Parathyroid adenoma (tissue), 2 donors: ENCODE measurements around the gene UPK3A.
"Not testable (repeated sequence)": the region's sequence is repeated elsewhere in the genome, so short reads cannot be mapped to it uniquely, and the experiment has no call there.

ENCODE experiments used
- H2AFZ ChIP-seq: fragments of 300-600 bp; sonication (generic); one replicate; pipeline ENCODE4 v1.7.0; 2017; ENCODE audit warnings: antibody characterized with exemption, mild to moderate bottlenecking
- H3K27ac ChIP-seq: fragments of 300-600 bp; sonication (generic); one replicate; pipeline ENCODE4 v1.7.0; 2017
- H3K27me3 ChIP-seq: fragments of 300-600 bp; sonication (generic); one replicate; pipeline ENCODE4 v1.7.0; 2017; ENCODE audit warnings: low read length; ENCODE audit not compliant: control insufficient read depth, insufficient read depth
- H3K36me3 ChIP-seq: fragments of 300-600 bp; sonication (generic); one replicate; pipeline ENCODE4 v1.7.0; 2017; ENCODE audit warnings: low read length; ENCODE audit not compliant: control insufficient read depth, insufficient read depth
- H3K4me1 ChIP-seq: fragments of 300-600 bp; sonication (generic); one replicate; pipeline ENCODE4 v1.7.0; 2017; ENCODE audit warnings: control low read depth
- H3K4me2 ChIP-seq: fragments of 300-600 bp; sonication (generic); one replicate; pipeline ENCODE4 v1.7.0; 2017; ENCODE audit warnings: low read length
- H3K4me3 ChIP-seq: fragments of 300-600 bp; sonication (generic); one replicate; pipeline ENCODE4 v1.7.0; 2017; ENCODE audit warnings: low read depth, low read length
- H3K79me2 ChIP-seq: fragments of 300-600 bp; sonication (generic); one replicate; pipeline ENCODE4 v1.7.0; 2017; ENCODE audit warnings: control low read depth
- H3K9ac ChIP-seq: fragments of 300-600 bp; sonication (generic); one replicate; pipeline ENCODE4 v1.7.0; 2017; ENCODE audit warnings: mild to moderate bottlenecking
- H3K9me3 ChIP-seq: fragments of 300-600 bp; sonication (generic); one replicate; pipeline ENCODE4 v1.7.0; 2017; ENCODE audit warnings: low read length; ENCODE audit not compliant: control insufficient read depth
- TF ChIP-seq, protein P1 (sequence below): fragments of 300-600 bp; sonication (generic); IDR thresholded peaks from one replicate; pipeline ENCODE4 v1.7.0; 2017; ENCODE audit warnings: antibody characterized with exemption, mild to moderate bottlenecking
- donor health status: primary hyperparathyroidism.

The UPK3A gene

DNA sequence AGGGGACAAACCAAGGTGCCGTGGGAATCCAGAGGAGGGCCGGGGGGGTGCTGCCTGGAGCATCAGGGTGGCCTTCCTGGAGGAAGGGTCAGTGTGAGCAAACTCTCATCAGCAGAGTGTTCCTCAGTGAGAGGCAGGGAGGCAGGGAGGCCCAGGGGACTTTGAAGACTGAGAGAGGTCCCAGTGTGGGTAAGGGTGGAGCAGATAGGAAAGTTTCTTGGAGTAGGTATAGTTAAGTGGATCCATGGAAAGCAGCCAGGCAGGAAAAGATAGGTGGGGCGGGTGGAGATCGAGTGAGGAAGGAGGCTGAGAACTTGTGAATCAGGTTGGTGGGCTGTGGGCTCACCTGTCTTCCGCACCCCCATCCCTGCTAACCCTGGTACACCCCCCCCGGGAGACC lies 9.3 kb downstream of the UPK3A start:
- H3K9me3 ChIP-seq: no peaks in the 10 kb centered on the region
- no peak overlapping the region for H2AFZ ChIP-seq
- TF ChIP-seq, protein P1, sequence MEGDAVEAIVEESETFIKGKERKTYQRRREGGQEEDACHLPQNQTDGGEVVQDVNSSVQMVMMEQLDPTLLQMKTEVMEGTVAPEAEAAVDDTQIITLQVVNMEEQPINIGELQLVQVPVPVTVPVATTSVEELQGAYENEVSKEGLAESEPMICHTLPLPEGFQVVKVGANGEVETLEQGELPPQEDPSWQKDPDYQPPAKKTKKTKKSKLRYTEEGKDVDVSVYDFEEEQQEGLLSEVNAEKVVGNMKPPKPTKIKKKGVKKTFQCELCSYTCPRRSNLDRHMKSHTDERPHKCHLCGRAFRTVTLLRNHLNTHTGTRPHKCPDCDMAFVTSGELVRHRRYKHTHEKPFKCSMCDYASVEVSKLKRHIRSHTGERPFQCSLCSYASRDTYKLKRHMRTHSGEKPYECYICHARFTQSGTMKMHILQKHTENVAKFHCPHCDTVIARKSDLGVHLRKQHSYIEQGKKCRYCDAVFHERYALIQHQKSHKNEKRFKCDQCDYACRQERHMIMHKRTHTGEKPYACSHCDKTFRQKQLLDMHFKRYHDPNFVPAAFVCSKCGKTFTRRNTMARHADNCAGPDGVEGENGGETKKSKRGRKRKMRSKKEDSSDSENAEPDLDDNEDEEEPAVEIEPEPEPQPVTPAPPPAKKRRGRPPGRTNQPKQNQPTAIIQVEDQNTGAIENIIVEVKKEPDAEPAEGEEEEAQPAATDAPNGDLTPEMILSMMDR: no peak
- no peaks in the 10 kb centered on the region for H3K79me2 ChIP-seq
- H3K27me3 ChIP-seq: no peaks in the 10 kb centered on the region
- no peaks in the 10 kb centered on the region for H3K36me3 ChIP-seq
- peaks cover 2% of the 10 kb centered on the region for H3K4me1 ChIP-seq
- H3K27ac ChIP-seq: no peak overlapping the region
- H3K9ac ChIP-seq: no peak overlapping the region
- H3K4me3 ChIP-seq: no peak overlapping the region
- H3K4me2 ChIP-seq: peak overlapping the region; percentile 42

DNA sequence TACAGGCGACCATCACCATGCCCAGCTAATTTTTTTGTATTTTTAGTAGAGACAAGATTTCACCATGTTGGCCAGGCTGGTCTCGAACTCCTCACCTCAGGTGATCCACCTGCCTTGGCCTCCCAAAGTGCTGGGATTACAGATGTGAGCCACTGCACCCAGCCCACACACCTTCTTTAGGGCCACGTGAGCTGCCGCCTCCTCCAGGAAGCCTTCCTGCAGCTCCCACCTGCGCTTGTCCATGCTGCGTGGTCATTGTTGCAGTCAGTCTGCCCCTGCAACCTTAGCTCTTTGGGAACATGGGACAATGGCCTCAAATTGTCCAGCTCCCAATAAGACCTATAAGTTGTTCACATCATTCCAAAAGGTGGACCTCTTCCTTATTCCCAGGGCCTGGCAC lies 10.3 kb downstream of the UPK3A start:
- H3K27me3 ChIP-seq, H3K4me3 ChIP-seq, H3K79me2 ChIP-seq, H3K9me3 ChIP-seq, H3K27ac ChIP-seq, H3K36me3 ChIP-seq, H3K4me1 ChIP-seq, H3K4me2 ChIP-seq, H3K9ac ChIP-seq, H2AFZ ChIP-seq: not testable (repeated sequence)

DNA sequence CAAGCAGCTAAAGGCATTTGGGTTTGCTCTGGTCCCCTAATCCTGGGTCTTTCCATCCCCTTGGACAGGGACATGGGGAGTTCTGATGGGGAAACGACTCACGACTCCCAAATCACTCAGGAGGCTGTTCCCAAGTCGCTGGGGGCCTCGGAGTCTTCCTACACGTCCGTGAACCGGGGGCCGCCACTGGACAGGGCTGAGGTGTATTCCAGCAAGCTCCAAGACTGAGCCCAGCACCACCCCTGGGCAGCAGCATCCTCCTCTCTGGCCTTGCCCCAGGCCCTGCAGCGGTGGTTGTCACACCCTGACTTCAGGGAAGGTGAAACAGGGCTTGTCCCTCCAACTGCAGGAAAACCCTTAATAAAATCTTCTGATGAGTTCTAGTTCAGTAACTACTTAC lies 10.7 kb downstream of the UPK3A start:
- Histone ChIP-seq H3K36me3 (no peaks in the 10 kb centered on the region), H3K4me2 (no peak overlapping the region), H3K27ac (no peak overlapping the region), H2AFZ (no peak overlapping the region), H3K79me2 (no peaks in the 10 kb centered on the region), H3K9me3 (no peaks in the 10 kb centered on the region), H3K4me3 (no peak overlapping the region), H3K9ac (no peak overlapping the region), H3K4me1 (peaks cover under 1% of the 10 kb centered on the region), H3K27me3 (no peaks in the 10 kb centered on the region)
- TF ChIP-seq, protein P1: no peak

DNA sequence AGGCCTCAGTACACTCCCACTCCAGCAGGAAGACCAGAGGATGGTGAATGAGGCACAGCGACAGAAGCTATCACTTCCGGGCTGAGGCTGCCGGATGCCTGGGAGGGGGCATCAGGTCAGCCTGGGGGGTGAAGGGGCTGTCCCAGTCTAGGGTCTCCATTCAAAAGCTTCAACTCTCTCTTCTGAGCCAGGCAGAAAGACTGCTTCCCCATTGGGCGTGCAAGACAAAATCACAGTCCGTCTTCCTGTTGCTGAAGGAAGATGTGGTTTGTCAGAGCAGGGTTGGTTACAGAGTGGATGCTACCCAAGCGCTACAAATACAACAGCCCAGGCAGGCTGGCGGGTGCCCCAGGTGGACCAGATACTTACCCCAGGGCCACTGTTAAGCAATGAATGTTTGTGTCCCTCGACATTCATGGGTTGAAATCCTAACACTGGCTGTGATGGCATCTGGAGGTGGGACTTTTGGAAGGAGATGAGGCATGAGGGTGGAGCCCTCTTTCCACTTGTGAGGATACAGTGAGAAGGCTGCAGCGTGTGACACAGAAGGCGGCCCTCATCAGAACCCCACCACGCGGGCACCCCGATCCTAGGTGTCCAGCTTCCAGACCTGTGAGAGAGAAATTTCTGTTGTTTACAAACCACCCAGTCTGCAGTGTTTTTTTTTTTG lies 12.0 kb downstream of the UPK3A start:
- TF ChIP-seq, protein P1: no peak
- H3K9ac ChIP-seq: no peak overlapping the region
- H3K4me1 ChIP-seq: no peaks in the 10 kb centered on the region
- H3K27ac ChIP-seq: no peak overlapping the region
- H3K36me3 ChIP-seq: no peaks in the 10 kb centered on the region
- no peak overlapping the region for H2AFZ ChIP-seq
- no peaks in the 10 kb centered on the region for H3K9me3 ChIP-seq
- H3K4me2 ChIP-seq: no peak overlapping the region
- no peak overlapping the region for H3K4me3 ChIP-seq
- H3K79me2 ChIP-seq: no peaks in the 10 kb centered on the region
- no peaks in the 10 kb centered on the region for H3K27me3 ChIP-seq

DNA sequence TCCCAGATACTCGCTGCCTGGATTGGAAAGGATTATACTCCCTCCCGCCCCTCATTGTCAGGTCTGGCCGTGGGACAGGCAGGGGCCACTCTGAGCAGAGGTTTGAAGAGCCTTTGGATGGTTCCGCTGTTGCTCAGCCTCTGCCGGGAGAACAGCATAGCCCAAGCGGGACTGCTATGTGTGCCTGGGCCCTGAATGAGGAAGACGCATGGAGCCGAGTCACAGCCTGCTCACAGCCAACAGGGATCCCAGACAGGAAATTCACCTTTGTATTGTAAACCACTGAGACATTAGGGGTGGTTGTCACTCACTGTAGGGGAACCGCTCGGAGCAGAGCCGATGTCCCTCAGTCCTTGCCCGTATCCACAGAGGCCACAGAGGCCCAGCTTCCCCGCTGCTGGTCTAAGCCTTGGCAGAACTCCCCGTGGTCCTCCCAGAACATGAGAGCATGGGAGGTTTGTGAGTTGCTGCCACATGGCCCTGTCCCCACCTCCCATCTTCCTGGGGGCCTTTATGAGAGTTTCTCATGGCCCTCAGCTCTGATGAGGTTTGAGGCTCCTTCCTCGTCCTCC lies 14.3 kb downstream of the UPK3A start:
- H2AFZ ChIP-seq: no peak overlapping the region
- no peak overlapping the region for H3K4me3 ChIP-seq
- H3K9me3 ChIP-seq: no peaks in the 10 kb centered on the region

More for the DNA sequence above, 14.3 kb downstream of the UPK3A start:
- TF ChIP-seq, protein P1: no peak
- Histone ChIP-seq H3K4me2 (no peak overlapping the region), H3K27me3 (no peaks in the 10 kb centered on the region), H3K4me1 (no peaks in the 10 kb centered on the region), H3K27ac (no peak overlapping the region), H3K36me3 (no peaks in the 10 kb centered on the region), H3K79me2 (no peaks in the 10 kb centered on the region), H3K9ac (no peak overlapping the region)
